HUES64 (cell line): ENCODE results near the gene CC2D2A. TPM values are rescaled to one million over a fixed set of nuclear protein-coding genes. Genes with fewer than 3 reads are reported as not detected.
A peak's percentile ranks its signal among the peaks of the same experiment; 100 is the strongest.

ENCODE experiments used
- H3K27ac ChIP-seq: 2 replicates; pipeline ENCODE4 v1.7.0; 2013; ENCODE audit warnings: low read depth, low read length, inconsistent platforms
- H3K27me3 ChIP-seq: 2 replicates; pipeline ENCODE4 v1.6.1; 2013; ENCODE audit warnings: mild to moderate bottlenecking, low read length; ENCODE audit not compliant: insufficient read depth
- H3K36me3 ChIP-seq: 2 replicates; pipeline ENCODE4 v1.6.1; 2013; ENCODE audit warnings: mild to moderate bottlenecking, low read length; ENCODE audit not compliant: insufficient read depth
- H3K4me1 ChIP-seq: 2 replicates; pipeline ENCODE4 v1.6.1; 2013; ENCODE audit warnings: mild to moderate bottlenecking, low read length, moderate library complexity; ENCODE audit not compliant: insufficient read depth
- H3K4me3 ChIP-seq: 2 replicates; pipeline ENCODE4 v1.5.1; 2013; ENCODE audit warnings: mild to moderate bottlenecking, low read length, moderate library complexity
- H3K9ac ChIP-seq: 2 replicates; pipeline ENCODE4 v1.6.1; 2013; ENCODE audit warnings: mild to moderate bottlenecking, low read depth, low read length
- H3K9me3 ChIP-seq: 2 replicates; pipeline ENCODE4 v1.6.1; 2013; ENCODE audit warnings: low read depth, low read length; ENCODE audit not compliant: insufficient read depth
- whole genome bisulfite sequencing: fragments of 150-250, 120-280 bp; methylation state at CpG from one replicate; pipeline ENCODE4 v1.1.7; 2013; ENCODE audit warnings: missing lambda C conversion rate; 5-methylcytosine and 5-hydroxymethylcytosine counted together
- polyA plus RNA-seq, 2 experiments: library from polyadenylated mRNA; stranded (reverse); fragments of 50-300 nt; gene quantifications; one replicate each; pipeline ENCODE4 v1.2.3, GENCODE V29; 2013

Gene CC2D2A
- polyA plus RNA-seq (2013, experiment 1 of 2) = 11.5 TPM
- polyA plus RNA-seq (2013, experiment 2 of 2) = 17.1 TPM

DNA sequence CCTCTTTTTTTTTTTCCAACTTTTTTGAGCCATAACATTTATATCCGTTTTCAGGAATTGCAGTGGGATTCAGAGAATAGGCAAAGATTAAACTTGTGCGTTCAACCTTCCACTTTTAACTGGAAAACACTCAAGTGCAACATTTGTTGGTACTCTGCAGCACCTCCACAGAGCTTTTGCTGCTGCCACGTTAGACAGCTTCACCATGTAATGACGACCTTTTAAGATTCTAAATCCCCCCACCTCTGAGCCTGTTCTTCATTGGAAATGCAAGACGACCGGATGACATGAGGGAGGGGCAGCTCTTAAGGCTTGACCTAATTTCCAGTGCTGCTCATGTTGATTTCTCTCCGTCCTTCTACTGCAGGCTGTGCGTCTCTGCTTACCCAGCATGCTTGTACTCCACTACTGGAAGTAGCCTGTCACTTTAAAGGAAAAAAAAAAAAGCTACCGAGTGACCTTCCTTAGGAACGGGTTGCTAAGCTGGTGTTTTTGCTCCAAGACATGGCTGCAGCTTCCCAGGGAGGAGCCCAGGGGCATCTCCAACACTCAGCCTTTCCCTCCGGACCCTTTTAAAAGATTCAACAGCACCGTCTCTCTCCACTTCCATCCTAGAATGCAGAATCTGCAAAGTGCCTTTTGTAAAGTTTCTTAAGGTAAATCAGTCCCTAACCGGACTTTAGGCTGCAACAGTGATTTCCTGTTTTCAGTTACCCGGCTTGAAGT lies at the start of gene CC2D2A:
TSS of gene CC2D2A (plus strand) at position 481 of the 726 bp plus-strand sequence. CDS start 6,051 bp downstream, outside the sequence.
- Histone ChIP-seq H3K4me3 (peak within 1 kb of the TSS; percentile 54), H3K4me1 (peaks cover 26% of the 10 kb centered on the region), H3K27ac (no peak within 1 kb of the TSS), H3K36me3 (no peaks in the 10 kb centered on the region), H3K9me3 (no peaks in the 10 kb centered on the region), H3K9ac (peak within 1 kb of the TSS; percentile 47), H3K27me3 (no peaks in the 10 kb centered on the region)
- WGBS = 19% methylated on average over 14 of the region's 14 CpGs

DNA sequence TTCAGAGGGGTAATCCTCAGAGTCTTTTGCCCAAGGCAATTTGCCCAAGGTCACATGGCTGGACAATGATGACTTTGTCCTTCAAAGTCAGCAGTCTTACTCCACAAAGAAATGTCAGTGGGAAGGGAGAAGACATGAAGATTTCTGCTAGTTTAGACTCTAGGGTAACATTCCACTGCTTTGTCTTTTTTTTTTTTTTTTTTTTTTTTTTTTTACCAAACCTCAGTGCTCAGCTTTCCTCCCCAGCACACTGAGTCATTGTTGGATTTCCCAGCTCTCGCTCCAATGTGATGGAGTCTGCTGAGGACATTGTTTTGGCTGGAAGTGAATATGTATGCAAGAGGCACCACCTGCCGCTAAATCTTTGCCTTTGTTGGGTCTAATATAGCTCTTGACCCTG lies 49.0 kb upstream of the CC2D2A start:
- Histone ChIP-seq H3K27ac (no peak overlapping the region), H3K4me3 (no peak overlapping the region), H3K36me3 (no peaks in the 10 kb centered on the region), H3K9ac (no peak overlapping the region), H3K4me1 (peaks cover 9% of the 10 kb centered on the region), H3K27me3 (no peaks in the 10 kb centered on the region), H3K9me3 (no peaks in the 10 kb centered on the region)
- 29% methylated on average over 1 of the region's 2 CpGs for WGBS

DNA sequence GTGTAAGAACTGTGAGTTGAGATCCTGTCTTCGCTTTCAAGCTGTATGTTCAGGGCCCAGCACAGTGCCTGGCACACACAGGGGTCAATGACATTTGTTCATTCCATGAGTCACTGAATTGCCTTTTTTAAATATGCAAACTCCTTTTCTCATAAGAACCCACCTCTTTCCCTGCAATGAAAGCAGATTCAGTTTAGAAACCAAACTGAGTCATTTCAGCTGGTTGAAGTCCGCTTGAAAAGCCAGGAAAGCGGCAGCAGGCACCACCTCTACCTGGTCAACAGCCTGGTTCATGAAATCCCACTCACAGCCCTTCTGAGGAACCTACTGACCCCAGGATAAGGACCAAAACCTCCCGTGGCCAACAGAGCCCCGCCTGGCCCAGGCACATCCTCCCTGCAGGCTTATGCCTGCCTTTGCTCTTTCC lies 46.4 kb upstream of the CC2D2A start:
- Histone ChIP-seq H3K27ac (no peak overlapping the region), H3K4me3 (no peak overlapping the region), H3K27me3 (no peaks in the 10 kb centered on the region), H3K9ac (no peak overlapping the region), H3K4me1 (peaks cover 9% of the 10 kb centered on the region), H3K36me3 (no peaks in the 10 kb centered on the region), H3K9me3 (no peaks in the 10 kb centered on the region)
- WGBS = 89% methylated on average over 5 of the region's 5 CpGs

DNA sequence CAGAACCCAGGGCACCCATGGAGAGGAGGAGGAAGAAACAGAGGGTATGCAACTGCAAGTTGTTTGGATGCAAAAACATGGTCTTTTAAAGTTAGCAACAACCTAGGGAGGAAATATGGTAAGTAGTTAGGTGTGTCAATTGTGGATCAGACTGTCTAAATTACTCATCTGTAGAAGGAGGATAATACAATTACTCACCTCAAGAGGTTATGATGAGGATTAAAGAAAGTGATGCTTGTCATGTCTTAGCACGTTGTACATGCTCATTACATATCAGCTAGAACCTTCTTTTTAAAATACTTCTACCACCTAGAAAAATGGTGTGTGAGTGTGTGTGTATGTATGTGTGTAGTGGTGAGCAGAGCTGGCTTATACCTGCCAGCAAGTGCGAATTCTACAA lies 44.2 kb upstream of the CC2D2A start:
- no peaks in the 10 kb centered on the region for H3K36me3 ChIP-seq
- WGBS = 93% methylated on average over 1 of the region's 2 CpGs
- peaks cover 4% of the 10 kb centered on the region for H3K4me1 ChIP-seq
- no peak overlapping the region for H3K27ac ChIP-seq
- no peak overlapping the region for H3K4me3 ChIP-seq
- no peaks in the 10 kb centered on the region for H3K9me3 ChIP-seq
- no peak overlapping the region for H3K9ac ChIP-seq
- no peaks in the 10 kb centered on the region for H3K27me3 ChIP-seq

DNA sequence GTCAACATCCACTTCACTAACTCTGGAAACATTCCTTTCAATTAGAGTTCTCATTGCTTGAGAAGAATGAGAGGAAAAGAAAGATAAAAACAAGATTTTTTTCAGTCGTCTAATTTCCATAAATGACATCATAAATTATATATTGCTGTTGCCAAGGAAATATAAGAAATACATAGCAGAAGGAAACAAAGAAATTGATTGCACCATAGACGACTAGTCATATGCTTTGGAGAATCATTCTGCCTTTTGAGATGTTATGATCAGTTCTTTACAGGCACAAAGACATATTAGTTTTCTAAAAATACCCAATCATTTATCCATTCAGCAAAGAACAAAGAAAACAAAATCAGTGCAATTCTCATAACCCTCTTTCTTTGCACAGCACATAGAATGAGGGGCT lies 42.5 kb upstream of the CC2D2A start:
- H3K4me3 ChIP-seq = no peak overlapping the region
- H3K36me3 ChIP-seq = no peaks in the 10 kb centered on the region
- no peaks in the 10 kb centered on the region for H3K27me3 ChIP-seq
- H3K9me3 ChIP-seq = no peaks in the 10 kb centered on the region
- 100% methylated on average over 1 of the region's 2 CpGs for WGBS
- H3K9ac ChIP-seq = no peak overlapping the region
- H3K27ac ChIP-seq = no peak overlapping the region
- no peaks in the 10 kb centered on the region for H3K4me1 ChIP-seq

DNA sequence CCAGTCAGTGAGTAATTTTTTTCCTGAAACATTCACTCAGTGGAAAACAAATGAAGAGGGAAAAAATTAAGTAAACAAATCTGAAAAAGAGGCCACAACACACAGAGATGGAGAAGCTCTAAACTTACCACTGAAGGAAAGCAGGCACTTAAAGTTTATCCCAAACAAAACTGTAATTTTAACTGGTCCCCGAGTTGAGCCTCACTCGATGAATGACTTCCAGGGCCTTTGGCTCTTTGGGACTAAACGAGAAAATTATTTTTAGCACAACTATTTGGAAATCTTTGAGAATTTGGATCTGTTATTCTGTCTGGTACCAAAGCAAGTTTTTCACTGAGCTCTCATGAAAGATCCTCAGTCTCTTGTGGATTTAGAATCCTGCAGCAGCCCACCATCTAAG lies 42.0 kb upstream of the CC2D2A start, which contains the start of gene C1QTNF7:
TSS of gene C1QTNF7 (plus strand) at position 333 of the 400 bp plus-strand sequence. CDS start 7,711 bp downstream, outside the sequence.
- no peaks in the 10 kb centered on the region for H3K27me3 ChIP-seq
- H3K36me3 ChIP-seq = no peaks in the 10 kb centered on the region
- no peak within 1 kb of the TSS for H3K9ac ChIP-seq
- H3K27ac ChIP-seq = no peak within 1 kb of the TSS
- 93% methylated on average over 3 of the region's 3 CpGs for WGBS
- H3K9me3 ChIP-seq = no peaks in the 10 kb centered on the region
- H3K4me3 ChIP-seq = no peak within 1 kb of the TSS
- H3K4me1 ChIP-seq = no peaks in the 10 kb centered on the region

DNA sequence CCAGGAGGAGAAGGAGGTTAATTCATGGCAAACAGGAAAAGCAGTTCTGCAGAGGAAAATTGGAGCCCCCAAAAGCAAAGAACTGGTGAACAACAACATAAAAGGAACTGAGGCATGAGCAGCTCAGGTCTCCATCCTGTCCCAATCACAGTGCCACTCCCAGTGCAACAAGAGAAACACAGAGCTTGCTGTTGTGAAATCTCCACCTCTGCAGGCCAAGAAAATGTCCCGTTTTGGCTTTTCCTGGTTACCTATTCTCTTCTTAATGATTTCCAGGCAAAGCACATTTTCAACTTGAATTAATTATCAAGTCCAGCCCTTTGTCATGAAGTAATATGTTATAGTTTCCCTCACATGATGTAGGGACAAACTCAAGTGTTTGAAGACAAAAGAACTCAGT lies 41.1 kb upstream of the CC2D2A start:
- Histone ChIP-seq H3K27ac (no peak overlapping the region), H3K4me1 (no peaks in the 10 kb centered on the region), H3K27me3 (no peaks in the 10 kb centered on the region), H3K36me3 (no peaks in the 10 kb centered on the region), H3K9me3 (no peaks in the 10 kb centered on the region), H3K9ac (no peak overlapping the region), H3K4me3 (no peak overlapping the region)
- WGBS = 88% methylated on average over 1 of the region's 1 CpG

DNA sequence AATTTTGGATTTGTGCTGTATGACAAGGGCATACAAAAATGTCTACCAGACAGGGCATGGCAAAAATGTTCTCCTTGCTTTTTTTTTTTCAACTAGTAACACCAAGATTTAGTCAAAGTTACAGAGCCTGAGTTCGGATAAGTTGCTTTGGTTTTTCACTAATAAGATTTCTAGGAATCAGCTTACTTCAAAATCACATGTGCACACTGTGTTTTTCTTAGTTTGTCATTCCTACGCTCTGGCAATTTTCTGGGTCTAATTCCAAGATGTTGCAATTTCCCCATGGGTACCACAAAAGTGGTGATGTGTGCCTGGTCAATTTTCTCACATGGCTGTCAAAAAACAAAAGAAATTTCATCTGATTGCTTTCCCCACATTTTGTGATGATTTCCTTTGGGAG lies 35.6 kb upstream of the CC2D2A start:
- Histone ChIP-seq H3K36me3 (no peaks in the 10 kb centered on the region), H3K4me1 (no peaks in the 10 kb centered on the region), H3K27ac (no peak overlapping the region), H3K4me3 (no peak overlapping the region), H3K9ac (no peak overlapping the region), H3K9me3 (no peaks in the 10 kb centered on the region), H3K27me3 (no peaks in the 10 kb centered on the region)
- 97% methylated on average over 2 of the region's 2 CpGs for WGBS

DNA sequence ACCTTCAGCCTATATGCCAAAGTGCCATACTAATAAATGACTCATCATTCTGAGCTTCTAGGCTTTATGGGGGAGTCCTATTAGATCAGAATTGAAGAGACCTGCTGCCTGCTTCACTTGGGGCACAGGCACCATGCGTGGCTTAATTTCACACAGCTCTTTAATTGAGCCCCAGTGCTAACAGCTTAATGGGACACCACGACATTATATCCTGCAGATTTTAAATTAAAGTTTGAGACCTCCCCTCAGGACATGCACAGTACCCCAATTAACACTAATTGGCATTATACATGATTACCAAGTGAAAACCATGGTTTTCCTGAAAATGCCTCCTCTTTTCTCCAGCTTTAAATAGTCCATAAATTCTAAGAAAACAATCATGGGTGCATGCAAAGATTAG lies 35.0 kb upstream of the CC2D2A start:
- 92% methylated on average over 2 of the region's 2 CpGs for WGBS
- Histone ChIP-seq H3K27me3 (no peaks in the 10 kb centered on the region), H3K4me1 (no peaks in the 10 kb centered on the region), H3K9ac (no peak overlapping the region), H3K36me3 (no peaks in the 10 kb centered on the region), H3K27ac (no peak overlapping the region), H3K9me3 (no peaks in the 10 kb centered on the region), H3K4me3 (no peak overlapping the region)

DNA sequence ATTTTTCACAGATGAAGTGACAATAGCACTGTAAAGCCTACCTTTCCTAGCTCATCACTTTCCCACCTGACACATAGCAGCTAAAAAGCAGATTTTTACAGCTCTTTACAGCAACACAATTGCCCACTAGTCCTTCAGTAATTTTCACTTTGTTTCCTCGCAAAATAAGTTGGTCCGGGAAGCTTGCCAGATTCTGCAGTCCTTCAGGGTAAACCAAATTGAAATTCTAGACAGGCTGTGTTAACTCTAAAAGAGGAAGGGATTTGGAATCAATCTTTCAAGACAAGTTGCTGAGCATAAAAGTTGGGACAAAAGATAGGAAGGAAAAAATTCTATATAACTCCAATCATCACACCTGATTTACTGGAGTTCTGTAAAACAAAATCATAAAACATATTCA lies 33.2 kb upstream of the CC2D2A start:
- no peak overlapping the region for H3K4me3 ChIP-seq
- 92% methylated on average over 2 of the region's 2 CpGs for WGBS
- H3K36me3 ChIP-seq = no peaks in the 10 kb centered on the region
- no peak overlapping the region for H3K9ac ChIP-seq
- H3K9me3 ChIP-seq = no peaks in the 10 kb centered on the region
- H3K27me3 ChIP-seq = no peaks in the 10 kb centered on the region
- H3K4me1 ChIP-seq = no peaks in the 10 kb centered on the region
- H3K27ac ChIP-seq = no peak overlapping the region

DNA sequence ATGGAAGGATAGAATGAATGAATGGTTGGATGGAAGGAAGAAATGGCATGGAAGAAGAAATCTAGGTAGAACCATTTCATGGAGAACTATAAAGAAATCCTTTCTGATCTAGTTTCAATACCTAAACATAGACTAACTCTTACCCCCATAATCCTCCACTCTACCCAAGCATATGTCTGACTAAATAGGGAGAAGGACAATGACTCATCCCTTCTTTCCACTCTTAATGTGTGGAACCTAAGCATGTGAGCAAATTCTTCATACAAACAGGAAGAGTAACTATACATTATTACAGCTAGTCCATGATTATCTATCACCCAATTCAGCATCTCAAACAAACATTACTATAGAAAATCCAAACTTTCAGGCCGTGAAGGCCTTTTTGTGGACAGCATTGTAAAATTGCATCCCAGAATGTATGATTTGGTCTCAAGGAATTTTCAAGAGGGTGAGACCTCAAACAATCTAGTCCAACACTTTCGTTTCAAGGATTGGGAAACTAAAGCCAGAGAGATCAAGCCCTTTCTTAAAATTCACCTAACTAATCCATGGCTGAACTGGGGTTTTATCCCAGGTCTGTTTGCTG lies 30.6 kb upstream of the CC2D2A start:
- no peak overlapping the region for H3K9ac ChIP-seq
- H3K27ac ChIP-seq = no peak overlapping the region

More for the DNA sequence above, 30.6 kb upstream of the CC2D2A start:
- no peaks in the 10 kb centered on the region for H3K27me3 ChIP-seq
- H3K4me1 ChIP-seq = no peaks in the 10 kb centered on the region
- no peak overlapping the region for H3K4me3 ChIP-seq
- no peaks in the 10 kb centered on the region for H3K9me3 ChIP-seq
- WGBS = 72% methylated on average over 2 of the region's 2 CpGs
- H3K36me3 ChIP-seq = no peaks in the 10 kb centered on the region
